GM12874 (cell line): ENCODE results near the gene YWHAG.

Experiments used
- TF ChIP-seq, protein P1 (sequence below): IDR thresholded peaks from 2 replicates; pipeline ENCODE4 v1.5.1; 2011; ENCODE audit warnings: low read depth, mild to moderate bottlenecking, control low read depth, low read length, moderate library complexity; ENCODE audit not compliant: insufficient read depth

YWHAG gene

DNA sequence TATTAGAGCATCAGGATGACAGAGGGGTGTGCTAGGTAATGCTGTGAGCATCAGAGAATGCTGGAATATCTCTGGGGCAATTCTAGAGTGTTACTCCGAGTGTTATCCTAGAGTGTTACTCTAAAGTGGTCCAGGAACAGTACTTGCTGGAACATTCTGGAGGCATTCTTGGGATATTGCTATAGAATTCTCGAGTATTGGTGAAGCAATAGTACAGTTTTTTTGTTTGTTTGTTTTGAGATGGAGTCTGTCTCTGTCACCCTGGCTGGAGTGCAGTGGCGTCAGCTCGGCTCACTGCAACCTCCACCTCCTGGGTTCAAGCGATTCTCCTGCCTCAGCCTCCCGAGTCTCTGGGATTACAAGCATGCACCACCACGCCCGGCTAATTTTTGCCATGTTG lies 38.1 kb upstream of the YWHAG start:
- TF ChIP-seq, protein P1, sequence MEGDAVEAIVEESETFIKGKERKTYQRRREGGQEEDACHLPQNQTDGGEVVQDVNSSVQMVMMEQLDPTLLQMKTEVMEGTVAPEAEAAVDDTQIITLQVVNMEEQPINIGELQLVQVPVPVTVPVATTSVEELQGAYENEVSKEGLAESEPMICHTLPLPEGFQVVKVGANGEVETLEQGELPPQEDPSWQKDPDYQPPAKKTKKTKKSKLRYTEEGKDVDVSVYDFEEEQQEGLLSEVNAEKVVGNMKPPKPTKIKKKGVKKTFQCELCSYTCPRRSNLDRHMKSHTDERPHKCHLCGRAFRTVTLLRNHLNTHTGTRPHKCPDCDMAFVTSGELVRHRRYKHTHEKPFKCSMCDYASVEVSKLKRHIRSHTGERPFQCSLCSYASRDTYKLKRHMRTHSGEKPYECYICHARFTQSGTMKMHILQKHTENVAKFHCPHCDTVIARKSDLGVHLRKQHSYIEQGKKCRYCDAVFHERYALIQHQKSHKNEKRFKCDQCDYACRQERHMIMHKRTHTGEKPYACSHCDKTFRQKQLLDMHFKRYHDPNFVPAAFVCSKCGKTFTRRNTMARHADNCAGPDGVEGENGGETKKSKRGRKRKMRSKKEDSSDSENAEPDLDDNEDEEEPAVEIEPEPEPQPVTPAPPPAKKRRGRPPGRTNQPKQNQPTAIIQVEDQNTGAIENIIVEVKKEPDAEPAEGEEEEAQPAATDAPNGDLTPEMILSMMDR, result no peak

DNA sequence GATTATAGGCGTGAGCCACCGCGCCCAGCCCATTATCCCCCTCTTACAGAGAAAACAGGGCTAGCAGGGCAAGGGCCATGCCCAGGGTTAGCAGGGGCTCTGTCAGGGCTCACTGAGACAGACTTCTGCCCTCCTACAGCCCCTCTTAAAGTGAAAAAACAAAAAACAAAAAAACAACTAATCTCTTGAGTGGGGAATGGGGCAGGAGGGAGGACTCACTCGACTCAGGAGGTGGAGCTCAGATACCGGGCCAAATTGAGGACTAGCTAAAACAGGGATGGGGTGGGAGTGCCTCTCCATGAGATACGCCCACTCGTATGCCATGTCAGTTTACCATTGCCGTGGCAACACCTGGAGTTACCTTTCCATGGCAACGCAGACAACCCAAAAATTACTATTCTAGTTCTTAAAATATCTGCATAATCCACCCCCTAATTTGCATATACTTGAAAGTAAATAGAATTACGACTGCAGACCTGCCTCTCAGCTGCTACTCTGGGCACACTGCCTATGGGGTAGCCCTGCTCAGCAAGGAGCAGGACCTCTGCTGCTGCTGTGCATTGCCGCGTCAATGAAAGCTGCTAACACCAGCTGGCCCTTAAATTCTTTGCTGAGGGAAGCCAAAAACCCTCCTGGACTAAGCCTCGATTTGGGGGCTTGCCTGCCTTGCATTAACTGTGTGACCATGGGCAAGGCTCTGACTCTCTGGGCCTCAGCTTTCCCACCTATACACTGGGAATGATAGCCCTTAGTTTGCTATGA lies 37.4 kb upstream of the YWHAG start:
- TF ChIP-seq, protein P1, result no peak

DNA sequence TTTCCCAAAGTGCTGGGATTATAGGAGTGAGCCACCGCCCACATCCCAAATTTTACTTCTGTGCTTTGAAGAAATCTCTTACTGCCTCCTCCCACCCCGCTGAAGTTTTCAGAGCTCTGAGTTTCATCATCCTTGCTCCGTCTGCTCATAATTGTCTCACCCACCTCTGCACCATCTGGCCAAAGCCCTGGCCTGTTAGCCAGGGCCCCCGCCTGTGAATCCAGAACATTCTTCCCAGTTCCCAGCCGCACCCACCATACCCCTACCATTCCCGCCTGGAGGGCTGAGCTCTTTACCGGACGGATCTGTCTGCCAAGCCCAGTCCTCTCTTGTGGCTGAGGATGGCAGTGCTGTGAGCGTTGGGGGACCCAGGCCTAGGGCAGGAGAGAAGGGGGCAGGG lies 36.2 kb upstream of the YWHAG start:
- TF ChIP-seq, protein P1, result no peak

DNA sequence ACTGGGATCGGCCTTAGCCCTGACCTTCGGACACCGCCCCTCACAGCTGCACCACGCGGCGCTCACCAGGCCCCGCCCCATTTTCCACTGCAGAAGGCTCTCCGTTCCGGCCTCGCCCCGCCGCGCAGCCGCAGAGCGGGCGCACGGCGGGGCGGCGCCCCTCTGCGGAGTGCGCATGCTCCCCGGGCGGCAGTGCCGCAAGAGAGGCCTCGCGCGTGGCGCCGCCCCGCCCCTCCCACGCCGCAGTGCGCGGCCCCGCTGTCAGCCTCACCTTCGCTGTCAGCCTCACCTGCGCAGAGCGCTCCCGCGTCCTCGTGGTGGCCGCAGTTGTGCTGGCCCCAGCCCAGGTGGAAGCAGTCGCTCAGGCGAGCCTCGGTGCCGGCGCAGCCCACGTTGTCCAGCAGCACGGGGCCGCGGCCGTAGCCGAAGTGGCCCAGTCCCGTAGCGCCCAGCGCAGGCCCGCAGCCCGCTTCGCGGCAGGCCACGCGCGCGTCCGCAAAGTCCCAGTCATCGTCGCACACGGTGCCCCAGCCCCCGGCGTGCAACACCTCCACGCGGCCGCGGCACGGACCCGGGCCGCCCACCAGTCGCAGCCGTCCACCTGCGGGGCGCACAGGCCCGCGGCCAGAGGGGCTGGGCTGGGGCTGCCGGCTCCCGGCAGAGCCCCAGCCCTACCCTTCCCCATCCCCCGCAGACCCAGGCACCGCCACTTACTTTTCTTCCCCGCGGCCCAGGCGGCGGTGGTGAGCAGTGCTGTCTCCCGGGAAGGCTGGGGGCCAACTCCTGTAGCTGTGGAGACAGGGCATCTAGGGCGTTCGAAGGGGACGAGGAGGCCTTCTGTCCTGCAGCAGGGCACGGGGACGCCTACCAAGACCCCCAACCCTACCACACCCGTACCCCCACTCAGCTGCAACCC lies 34.6 kb upstream of the YWHAG start:
- TF ChIP-seq, protein P1, result no peak

DNA sequence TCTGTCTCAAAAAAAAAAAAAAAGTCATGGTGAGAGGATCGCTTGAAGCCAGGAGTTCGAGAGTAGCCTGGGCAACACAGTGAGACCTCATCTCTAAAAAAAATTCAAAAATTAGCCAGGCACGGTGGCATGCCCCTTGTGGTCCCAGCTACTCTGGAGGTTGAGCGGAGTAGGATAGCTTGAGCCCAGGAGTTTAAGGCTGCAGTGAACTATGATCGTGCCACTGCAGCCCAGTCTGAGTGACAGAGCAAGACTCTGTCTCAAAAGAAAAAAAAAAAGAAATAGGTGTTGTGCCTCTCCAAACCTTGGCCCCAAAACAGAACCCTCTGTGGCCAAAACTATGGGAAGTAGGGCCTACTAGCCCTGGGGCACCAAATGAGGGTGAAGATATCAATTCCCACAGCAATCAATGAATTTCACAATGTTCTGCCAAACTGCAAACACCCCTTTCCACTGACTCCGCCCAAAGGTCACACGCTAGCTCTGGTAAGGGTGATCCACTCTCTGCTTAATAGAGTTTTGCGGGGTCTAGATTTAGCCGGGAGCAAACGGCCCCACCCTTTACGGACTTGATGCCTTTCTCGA lies 33.8 kb upstream of the YWHAG start:
- TF ChIP-seq, protein P1, result no peak

DNA sequence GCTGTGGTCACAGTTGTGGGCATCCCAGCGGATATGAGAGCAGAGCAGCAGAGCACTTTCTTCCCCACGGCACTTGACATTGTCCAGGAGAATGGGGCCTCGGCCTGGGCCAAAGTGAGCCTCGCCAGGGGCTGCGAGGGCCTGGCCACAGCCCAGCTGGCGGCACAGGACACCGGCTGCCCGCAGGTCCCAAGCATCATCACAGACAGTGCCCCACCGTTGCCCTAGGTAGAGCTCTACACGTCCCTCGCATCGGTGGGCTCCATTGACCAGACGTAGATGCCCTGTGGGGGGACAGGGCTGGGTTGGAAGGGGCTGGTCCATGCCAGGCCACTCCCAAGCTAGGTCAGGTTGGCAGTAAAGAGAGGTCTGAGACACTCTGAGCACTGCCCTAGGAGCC lies 31.3 kb upstream of the YWHAG start:
- TF ChIP-seq, protein P1, result no peak

DNA sequence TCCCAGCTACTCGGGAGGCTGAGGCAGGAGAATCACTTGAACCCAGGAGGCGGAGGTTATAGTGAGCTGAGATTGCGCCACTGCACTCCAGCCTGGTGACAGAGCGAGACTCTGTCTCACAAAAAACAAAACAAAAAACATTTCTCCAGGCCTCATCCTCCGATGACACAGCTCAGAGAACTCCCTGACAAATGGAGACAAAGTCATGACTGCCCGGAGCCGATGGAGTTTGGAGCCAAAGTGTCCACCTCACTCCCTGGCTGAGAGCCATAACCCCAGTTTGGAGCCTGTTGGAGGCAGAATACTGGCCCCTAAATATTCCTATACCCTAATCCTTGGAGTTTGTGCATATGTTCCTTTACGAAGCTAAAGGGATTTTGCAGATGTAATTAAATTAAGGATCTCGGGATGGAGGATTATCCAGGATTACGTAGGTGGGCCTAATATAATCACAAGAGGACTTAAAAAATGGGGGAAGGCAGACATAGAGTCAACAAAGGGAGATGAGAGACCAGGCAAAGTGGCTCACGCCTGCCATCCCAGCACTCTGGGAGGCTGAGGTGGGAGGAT lies 28.0 kb upstream of the YWHAG start:
- TF ChIP-seq, protein P1, result no peak
